ENCODE measurements around the gene GNAQ.

DNA sequence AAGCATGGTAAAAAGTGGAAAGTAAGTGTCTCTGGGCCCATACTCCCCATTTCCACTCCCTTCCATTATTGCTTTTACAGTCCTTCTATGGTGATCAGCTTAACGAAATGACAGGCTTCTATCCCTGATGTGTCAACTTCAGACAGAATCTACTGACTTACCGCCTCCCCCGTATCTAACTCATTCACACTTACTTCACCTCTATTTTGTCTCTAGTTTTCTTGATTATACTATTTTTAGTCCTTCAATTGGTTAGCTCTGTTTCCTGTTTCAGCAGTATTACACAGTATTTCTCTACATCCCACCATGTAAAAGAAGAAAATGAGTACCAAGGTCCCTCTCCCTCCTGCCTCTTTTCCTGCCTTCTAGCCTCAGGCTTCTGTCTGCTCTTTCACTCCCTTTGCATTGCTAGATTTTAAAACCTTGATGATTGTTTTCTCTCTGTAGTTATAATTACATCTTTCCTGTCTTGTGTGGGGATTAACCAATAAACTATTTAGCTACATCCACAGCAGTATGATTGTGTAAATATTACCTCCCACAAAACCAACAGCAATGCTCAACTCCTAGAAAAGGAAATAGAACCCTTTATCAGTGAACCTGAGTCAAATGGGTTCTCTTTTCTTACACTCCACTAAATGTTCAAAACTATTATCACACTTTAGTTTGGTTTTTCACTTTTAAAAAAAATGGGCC is 53.4 kb downstream of the GNAQ start:
- TF ChIP-seq TBL1XR1 (IDR thresholded peaks at IDR 0.05; ENCODE audit: borderline replicate concordance, low read length, partially characterized antibody) (no peak), HCFC1 (IDR thresholded peaks at IDR 0.05; ENCODE audit: low read depth, low read length) (no peak)

Data from HepG2 (cell line).